Neural progenitor cell (in vitro differentiated cells): ENCODE measurements around the gene BCL2L2. TPM values are rescaled to one million over a fixed set of nuclear protein-coding genes. Genes with fewer than 3 reads are reported as not detected.

Source experiments
- DNase-seq: peaks from one replicate; pipeline ENCODE4 v3.0.0-alpha.2; 2016; ENCODE audit warnings: low spot score
- H2AFZ ChIP-seq: fragments of 200-600 bp; sonication (generic); replicated peaks from 2 replicates; pipeline ENCODE4 v1.6.1; 2016; ENCODE audit warnings: antibody characterized with exemption
- H3F3A ChIP-seq: fragments of 200-600 bp; sonication (generic); 2 replicates; pipeline ENCODE4 v1.6.1; 2016; ENCODE audit warnings: antibody characterized with exemption, low read depth
- H3K27ac ChIP-seq: fragments of 200-600 bp; sonication (generic); 2 replicates; pipeline ENCODE4 v1.5.1; 2016; ENCODE audit warnings: mild to moderate bottlenecking
- H3K27me3 ChIP-seq: fragments of 200-600 bp; sonication (generic); 2 replicates; pipeline ENCODE4 v1.6.1; 2016; ENCODE audit warnings: mild to moderate bottlenecking, moderate library complexity
- H3K36me3 ChIP-seq: fragments of 200-600 bp; sonication (generic); 2 replicates; pipeline ENCODE4 v1.5.1; 2016
- H3K4me1 ChIP-seq: fragments of 200-600 bp; sonication (generic); 2 replicates; pipeline ENCODE4 v1.6.1; 2016; ENCODE audit warnings: mixed run types
- H3K4me2 ChIP-seq: fragments of 200-600 bp; sonication (generic); 2 replicates; pipeline ENCODE4 v1.6.1; 2016
- H3K4me3 ChIP-seq: fragments of 200-600 bp; sonication (generic); 2 replicates; pipeline ENCODE4 v1.5.1; 2016
- H3K79me2 ChIP-seq: fragments of 200-600 bp; sonication (generic); 2 replicates; pipeline ENCODE4 v1.6.1; 2016; ENCODE audit warnings: low read depth
- H3K9ac ChIP-seq: fragments of 200-600 bp; sonication (generic); 2 replicates; pipeline ENCODE4 v1.6.1; 2016
- H3K9me3 ChIP-seq: fragments of 200-600 bp; sonication (generic); 2 replicates; pipeline ENCODE4 v1.5.1; 2016; ENCODE audit warnings: low read depth
- H4K20me1 ChIP-seq: fragments of 200-600 bp; sonication (generic); 2 replicates; pipeline ENCODE4 v1.6.1; 2016; ENCODE audit warnings: low read depth
- H3K27ac Mint-ChIP-seq: 3 replicates; pipeline ENCODE4 v1.8.0; 2021; ENCODE audit warnings: mixed read lengths
- H3K27me3 Mint-ChIP-seq: 2 replicates; pipeline ENCODE4 v1.8.0; 2022; ENCODE audit warnings: low read depth, mild to moderate bottlenecking, inconsistent platforms, moderate library complexity, mixed read lengths; ENCODE audit not compliant: insufficient read depth
- H3K36me3 Mint-ChIP-seq: 3 replicates; pipeline ENCODE4 v1.8.0; 2021; ENCODE audit warnings: mixed read lengths
- H3K4me1 Mint-ChIP-seq: 3 replicates; pipeline ENCODE4 v1.8.0; 2021; ENCODE audit warnings: mixed read lengths
- H3K4me3 Mint-ChIP-seq: 3 replicates; pipeline ENCODE4 v1.8.0; 2021; ENCODE audit warnings: mild to moderate bottlenecking, moderate library complexity, mixed read lengths
- H3K9me3 Mint-ChIP-seq: 3 replicates; pipeline ENCODE4 v1.8.0; 2020; ENCODE audit warnings: mixed read lengths
- CTCF ChIP-seq: fragments of 200-600 bp; sonication (generic); IDR thresholded peaks from 2 replicates; pipeline ENCODE4 v1.5.1; 2017; ENCODE audit warnings: antibody characterized with exemption, mild to moderate bottlenecking
- EZH2 ChIP-seq: fragments of 200-600 bp; sonication (generic); IDR thresholded peaks from 2 replicates; pipeline ENCODE4 v1.6.1; 2017; ENCODE audit warnings: antibody characterized with exemption, mild to moderate bottlenecking, moderate library complexity
- EZH2phosphoT487 ChIP-seq: fragments of 200-600 bp; sonication (generic); IDR thresholded peaks from 2 replicates; pipeline ENCODE4 v1.6.1; 2017; ENCODE audit warnings: antibody characterized with exemption
- small RNA-seq: library from RNA; depleted of rRNA; stranded (forward); fragments of <200 nt; gene quantifications from one replicate; pipeline ENCODE3, GENCODE V24; 2015
- total RNA-seq: library from RNA; depleted of rRNA; stranded (reverse); fragments of >200 nt; gene quantifications from 2 replicates; pipeline ENCODE4 v1.2.3, GENCODE V29; 2015; ENCODE audit warnings: low replicate concordance

Gene BCL2L2
- total RNA-seq, 1 donor from 2014 or later = 14.9 TPM

GRCh38 chr14:23361320-23361719 is 54.7 kb downstream of the BCL2L2 start:
- Mint-ChIP-seq H3K4me3 (no peak overlapping the region), H3K27me3 (peaks cover 9% of the 10 kb centered on the region), H3K9me3 (no peaks in the 10 kb centered on the region), H3K4me1 (peaks cover 36% of the 10 kb centered on the region), H3K27ac (no peak overlapping the region), H3K36me3 (peaks cover 23% of the 10 kb centered on the region)
- Histone ChIP-seq H2AFZ (no peak overlapping the region), H3K36me3 (peaks cover 3% of the 10 kb centered on the region), H3K4me1 (peaks cover 19% of the 10 kb centered on the region), H3K4me2 (peak overlapping the region; percentile 10), H3F3A (peaks cover 60% of the 10 kb centered on the region), H3K9me3 (no peaks in the 10 kb centered on the region), H3K27ac (peak overlapping the region; percentile 7), H3K79me2 (peaks cover 52% of the 10 kb centered on the region), H4K20me1 (peaks cover 68% of the 10 kb centered on the region), H3K27me3 (no peaks in the 10 kb centered on the region), H3K9ac (no peak overlapping the region), H3K4me3 (no peak overlapping the region)
- DNase-seq = no peak
- TF ChIP-seq EZH2 (no peak), EZH2phosphoT487 (no peak), CTCF (no peak)

Small RNA genes lying within 50 kb of the gene (small RNA-seq; reads per million reads assigned to genes)
- gene RNU6-1046P = not detected

Other genes with a start within 250 kb of the BCL2L2 start
- 15.0 and 35.9 TPM in 2 replicates for gene CDH24, start 249.3 kb upstream of the BCL2L2 start, total RNA-seq
- gene ACIN1, start 211.7 kb upstream of the BCL2L2 start, total RNA-seq = 184 and 215 TPM in 2 replicates
- 32.0 and 37.5 TPM in 2 replicates for gene C14orf119, start 211.3 kb upstream of the BCL2L2 start, total RNA-seq
- 0.06 TPM in 1 of 2 replicates, not detected in the other for gene CIROP, start 201.8 kb upstream of the BCL2L2 start, total RNA-seq
- not detected in 2 replicates for gene CEBPE, start 187.6 kb upstream of the BCL2L2 start, total RNA-seq
- gene SLC7A8, start 123.2 kb upstream of the BCL2L2 start, total RNA-seq = 56.5 and 83.7 TPM in 2 replicates
- 0.50 TPM in 1 of 2 replicates, not detected in the other for gene RNF212B, start 68.9 kb upstream of the BCL2L2 start, total RNA-seq
- 21.0 and 22.7 TPM in 2 replicates for gene HOMEZ, start 20.7 kb upstream of the BCL2L2 start, total RNA-seq
- 6.3 and 10.6 TPM in 2 replicates for gene PPP1R3E, start 4.0 kb upstream of the BCL2L2 start, total RNA-seq
- gene PABPN1, start 14.6 kb downstream of the BCL2L2 start, total RNA-seq = 264 and 298 TPM in 2 replicates
- 22.2 and 80.8 TPM in 2 replicates for gene SLC22A17, start 46.1 kb downstream of the BCL2L2 start, total RNA-seq
- gene EFS, start 58.3 kb downstream of the BCL2L2 start, total RNA-seq = 21.7 and 74.3 TPM in 2 replicates
- not detected in 2 replicates for gene IL25, start 66.0 kb downstream of the BCL2L2 start, total RNA-seq
- 4.3 and 6.9 TPM in 2 replicates for gene CMTM5, start 70.2 kb downstream of the BCL2L2 start, total RNA-seq
- gene MYH6, start 101.4 kb downstream of the BCL2L2 start, total RNA-seq = 0.03 TPM in 1 of 2 replicates, not detected in the other
- 0.19 TPM in 1 of 2 replicates, not detected in the other for gene MYH7, start 128.8 kb downstream of the BCL2L2 start, total RNA-seq
- 51.1 and 60.1 TPM in 2 replicates for gene NGDN, start 162.9 kb downstream of the BCL2L2 start, total RNA-seq
- 0.90 and 2.2 TPM in 2 replicates for gene ZFHX2, start 244.9 kb downstream of the BCL2L2 start, total RNA-seq
- 7.7 and 17.0 TPM in 2 replicates for gene THTPA, start 249.4 kb downstream of the BCL2L2 start, total RNA-seq